BLaER1 (cell line): Measurements from ENCODE around the gene NGFR.
A peak's percentile ranks its signal among the peaks of the same experiment; 100 is the strongest.

Experiments used
- H3K27ac ChIP-seq: shearing (Covaris generic); formaldehyde crosslinking; 2 replicates; pipeline ENCODE4 v1.8.1; 2022
- H3K27me3 ChIP-seq: shearing (Covaris generic); formaldehyde crosslinking; 2 replicates; pipeline ENCODE4 v1.8.1; 2022
- H3K36me3 ChIP-seq: shearing (Covaris generic); formaldehyde crosslinking; 2 replicates; pipeline ENCODE4 v1.8.1; 2022
- H3K4me1 ChIP-seq: shearing (Covaris generic); formaldehyde crosslinking; 2 replicates; pipeline ENCODE4 v1.8.1; 2022
- H3K4me2 ChIP-seq: shearing (Covaris generic); formaldehyde crosslinking; 2 replicates; pipeline ENCODE4 v1.8.1; 2022
- H3K4me3 ChIP-seq: shearing (Covaris generic); formaldehyde crosslinking; 2 replicates; pipeline ENCODE4 v1.8.1; 2022
- H3K9ac ChIP-seq: shearing (Covaris generic); formaldehyde crosslinking; 2 replicates; pipeline ENCODE4 v1.8.1; 2022
- H3K9me3 ChIP-seq: shearing (Covaris generic); formaldehyde crosslinking; 2 replicates; pipeline ENCODE4 v1.8.1; 2022
- H4K20me1 ChIP-seq: shearing (Covaris generic); formaldehyde crosslinking; 2 replicates; pipeline ENCODE4 v1.8.1; 2022
- Cebpa-rat ChIP-seq: shearing (Covaris generic); IDR thresholded peaks from 2 replicates; pipeline ENCODE4 v1.8.1; 2022

Gene NGFR

DNA sequence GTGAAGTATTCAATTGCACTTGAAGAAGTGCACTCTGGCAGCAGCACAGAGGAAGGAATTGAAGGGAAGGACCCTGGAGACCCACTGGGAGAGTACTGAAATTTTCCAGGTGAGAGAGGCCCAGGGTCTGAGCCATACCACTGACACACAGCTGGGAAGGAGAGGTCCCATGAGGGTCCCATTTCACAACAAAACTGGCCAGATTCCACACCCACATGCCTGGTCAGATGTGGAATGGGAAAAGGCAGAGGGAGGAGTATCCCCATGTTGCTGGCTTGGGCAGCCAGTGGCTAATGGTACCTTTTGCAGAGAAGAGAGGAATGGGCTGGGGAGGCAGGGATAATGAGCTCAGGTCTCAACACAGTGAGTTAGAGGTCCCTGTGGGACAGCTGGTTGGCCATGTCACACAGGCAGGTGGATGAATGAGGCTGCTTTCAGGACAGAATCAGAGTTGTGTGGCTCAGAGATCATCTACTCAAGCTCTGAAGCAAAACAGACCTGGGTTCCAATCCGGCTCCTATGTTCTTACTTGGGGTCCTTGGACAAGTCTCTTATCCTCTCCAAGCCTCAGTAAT, 26.2 kb upstream of the NGFR start:
- H3K4me2 ChIP-seq, result no peak overlapping the region
- no peaks in the 10 kb centered on the region for H3K36me3 ChIP-seq
- no peak overlapping the region for H3K27ac ChIP-seq
- no peak for TF ChIP-seq Cebpa-rat
- H4K20me1 ChIP-seq, result no peaks in the 10 kb centered on the region
- H3K4me3 ChIP-seq, result no peak overlapping the region
- no peak overlapping the region for H3K9ac ChIP-seq
- peaks cover 4% of the 10 kb centered on the region for H3K9me3 ChIP-seq
- peaks cover 9% of the 10 kb centered on the region for H3K4me1 ChIP-seq
- no peaks in the 10 kb centered on the region for H3K27me3 ChIP-seq

DNA sequence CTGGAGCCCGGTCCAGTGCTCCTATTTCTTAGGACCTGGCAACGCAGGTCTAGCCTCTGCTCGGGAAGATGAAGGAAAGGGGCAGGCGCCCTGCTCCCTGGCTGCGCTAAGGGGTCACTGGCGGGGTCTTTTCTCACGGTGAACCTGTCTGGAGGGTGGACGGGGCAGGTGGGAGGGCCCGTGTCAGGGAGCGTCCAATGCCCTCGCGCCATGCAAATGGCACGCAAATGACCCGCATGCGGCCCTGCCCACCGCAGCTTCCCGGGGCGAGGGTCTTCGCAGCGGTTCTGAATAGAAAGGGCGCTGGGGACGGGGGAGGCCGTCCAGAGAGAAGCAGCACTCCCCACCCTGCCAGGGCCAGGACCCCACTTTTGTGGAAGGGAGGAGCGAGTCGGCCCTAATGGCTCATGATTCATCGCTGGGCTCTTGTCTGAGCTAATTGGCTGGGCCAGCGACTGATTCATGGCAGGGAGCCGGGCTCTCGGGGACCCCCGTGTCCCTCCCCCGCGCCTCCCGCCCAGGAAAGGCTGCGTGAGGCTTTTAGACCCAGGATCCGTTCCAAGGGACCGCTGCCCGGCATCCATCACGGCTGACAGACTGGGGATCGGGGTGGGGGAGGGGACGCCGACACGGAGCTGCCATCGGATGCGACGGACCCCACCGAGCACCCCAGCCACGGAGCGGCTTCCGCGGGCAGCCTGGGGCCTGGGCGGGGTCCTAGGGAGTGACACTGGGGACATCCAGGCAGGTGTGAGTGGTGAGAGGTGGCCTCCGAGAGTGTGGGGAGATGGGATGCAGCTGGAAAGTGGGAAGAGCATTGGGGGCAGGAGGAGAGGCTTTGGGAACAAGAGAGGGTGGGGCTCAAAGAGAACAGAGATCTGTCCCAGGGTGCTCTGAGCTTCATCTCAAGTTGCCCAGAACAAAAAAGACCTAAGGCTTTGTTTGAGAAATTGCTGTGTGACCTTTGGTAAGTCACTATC, 25.0 kb upstream of the NGFR start:
- no peak overlapping the region for H3K9ac ChIP-seq
- H3K4me1 ChIP-seq, result peaks cover 9% of the 10 kb centered on the region
- H3K36me3 ChIP-seq, result no peaks in the 10 kb centered on the region
- no peak overlapping the region for H3K4me3 ChIP-seq
- peaks cover 4% of the 10 kb centered on the region for H3K9me3 ChIP-seq
- no peaks in the 10 kb centered on the region for H3K27me3 ChIP-seq
- H3K27ac ChIP-seq, result no peak overlapping the region
- TF ChIP-seq Cebpa-rat, result no peak
- H4K20me1 ChIP-seq, result no peaks in the 10 kb centered on the region
- no peak overlapping the region for H3K4me2 ChIP-seq

DNA sequence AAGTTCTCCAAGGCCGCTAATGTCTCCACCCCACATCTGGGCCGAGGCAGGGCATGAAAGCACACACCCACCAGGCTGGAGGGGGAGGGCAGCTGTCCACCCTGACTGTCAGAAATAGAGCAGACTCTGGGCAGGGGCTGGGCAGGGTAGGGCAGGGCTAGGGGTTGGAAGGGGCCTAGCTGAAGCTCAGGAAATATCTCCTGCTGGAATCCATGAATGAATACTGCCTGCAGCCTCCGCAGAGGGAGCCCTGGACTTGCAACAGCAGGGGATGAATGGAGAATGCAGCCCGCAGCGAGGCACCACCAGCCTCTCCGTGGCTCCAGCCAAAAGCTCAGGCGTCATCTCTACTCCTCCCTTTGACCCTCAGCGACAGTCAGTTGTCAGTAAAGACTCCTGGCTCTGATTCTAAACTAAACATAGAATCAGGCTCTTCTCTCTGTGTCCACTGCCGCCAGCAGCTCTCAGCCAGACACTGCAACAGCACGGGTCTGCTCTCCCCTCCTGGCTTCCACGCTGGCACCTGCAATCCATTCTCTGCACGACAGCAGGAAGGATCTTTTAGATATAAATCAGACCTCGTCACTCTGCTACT, 23.9 kb upstream of the NGFR start:
- H3K27me3 ChIP-seq, result no peaks in the 10 kb centered on the region

DNA sequence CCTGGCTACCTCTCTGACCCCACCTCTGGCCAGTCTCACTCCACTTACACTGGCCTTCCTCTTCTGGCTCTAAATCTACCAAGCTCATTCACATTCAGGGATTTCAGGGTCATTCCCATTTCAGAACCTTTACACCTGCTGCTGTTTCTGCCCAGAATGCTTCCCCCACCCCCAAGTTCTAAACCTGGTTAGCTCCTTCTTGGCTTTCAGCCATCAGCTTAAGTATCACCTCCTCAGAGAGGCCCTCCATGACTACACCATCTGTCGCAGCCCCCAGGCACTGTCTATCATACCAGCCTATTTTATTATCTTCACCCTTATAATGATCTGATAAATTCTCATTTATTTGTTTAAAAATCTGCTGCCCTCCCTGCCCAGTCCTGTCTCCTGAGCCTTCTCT, 23.3 kb upstream of the NGFR start:
- Histone ChIP-seq H3K4me1 (peaks cover 9% of the 10 kb centered on the region), H3K4me2 (no peak overlapping the region), H3K27me3 (no peaks in the 10 kb centered on the region)

More for the DNA sequence above, 23.9 kb upstream of the NGFR start:
- Histone ChIP-seq H3K9me3 (peaks cover 12% of the 10 kb centered on the region), H3K9ac (no peak overlapping the region), H3K4me3 (no peak overlapping the region), H4K20me1 (no peaks in the 10 kb centered on the region), H3K36me3 (no peaks in the 10 kb centered on the region), H3K4me1 (peaks cover 9% of the 10 kb centered on the region), H3K27ac (no peak overlapping the region), H3K4me2 (no peak overlapping the region)
- no peak for TF ChIP-seq Cebpa-rat

DNA sequence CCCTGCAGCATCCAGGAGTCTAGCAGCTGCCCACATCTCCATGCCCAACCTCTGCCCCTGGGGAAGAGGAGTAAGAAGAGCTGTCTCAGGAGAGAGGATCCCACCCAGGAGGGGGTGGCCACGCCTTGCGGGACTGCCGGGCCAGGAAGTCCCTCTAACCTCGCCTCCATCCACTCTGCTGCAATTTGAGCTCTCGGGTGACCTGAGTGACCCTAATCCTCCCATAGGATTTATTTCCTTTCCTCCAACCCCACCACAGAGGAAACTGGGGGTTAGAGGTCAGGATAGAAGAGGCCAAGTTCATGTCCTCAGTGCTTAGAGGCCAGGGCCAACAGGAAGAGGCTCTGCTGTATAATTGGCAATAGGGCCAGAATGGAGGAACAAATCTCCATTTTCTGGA, 22.6 kb upstream of the NGFR start:
- TF ChIP-seq Cebpa-rat, result no peak
- peaks cover 9% of the 10 kb centered on the region for H3K4me1 ChIP-seq
- H4K20me1 ChIP-seq, result no peaks in the 10 kb centered on the region
- H3K27me3 ChIP-seq, result no peaks in the 10 kb centered on the region
- no peak overlapping the region for H3K4me3 ChIP-seq
- H3K9me3 ChIP-seq, result peaks cover 12% of the 10 kb centered on the region
- H3K4me2 ChIP-seq, result peak overlapping the region; percentile 33
- H3K36me3 ChIP-seq, result no peaks in the 10 kb centered on the region
- H3K27ac ChIP-seq, result no peak overlapping the region
- no peak overlapping the region for H3K9ac ChIP-seq

More for the DNA sequence above, 23.3 kb upstream of the NGFR start:
- H4K20me1 ChIP-seq, result no peaks in the 10 kb centered on the region
- H3K9me3 ChIP-seq, result peaks cover 12% of the 10 kb centered on the region
- H3K27ac ChIP-seq, result no peak overlapping the region
- TF ChIP-seq Cebpa-rat, result no peak
- H3K9ac ChIP-seq, result no peak overlapping the region
- H3K4me3 ChIP-seq, result no peak overlapping the region
- H3K36me3 ChIP-seq, result no peaks in the 10 kb centered on the region

DNA sequence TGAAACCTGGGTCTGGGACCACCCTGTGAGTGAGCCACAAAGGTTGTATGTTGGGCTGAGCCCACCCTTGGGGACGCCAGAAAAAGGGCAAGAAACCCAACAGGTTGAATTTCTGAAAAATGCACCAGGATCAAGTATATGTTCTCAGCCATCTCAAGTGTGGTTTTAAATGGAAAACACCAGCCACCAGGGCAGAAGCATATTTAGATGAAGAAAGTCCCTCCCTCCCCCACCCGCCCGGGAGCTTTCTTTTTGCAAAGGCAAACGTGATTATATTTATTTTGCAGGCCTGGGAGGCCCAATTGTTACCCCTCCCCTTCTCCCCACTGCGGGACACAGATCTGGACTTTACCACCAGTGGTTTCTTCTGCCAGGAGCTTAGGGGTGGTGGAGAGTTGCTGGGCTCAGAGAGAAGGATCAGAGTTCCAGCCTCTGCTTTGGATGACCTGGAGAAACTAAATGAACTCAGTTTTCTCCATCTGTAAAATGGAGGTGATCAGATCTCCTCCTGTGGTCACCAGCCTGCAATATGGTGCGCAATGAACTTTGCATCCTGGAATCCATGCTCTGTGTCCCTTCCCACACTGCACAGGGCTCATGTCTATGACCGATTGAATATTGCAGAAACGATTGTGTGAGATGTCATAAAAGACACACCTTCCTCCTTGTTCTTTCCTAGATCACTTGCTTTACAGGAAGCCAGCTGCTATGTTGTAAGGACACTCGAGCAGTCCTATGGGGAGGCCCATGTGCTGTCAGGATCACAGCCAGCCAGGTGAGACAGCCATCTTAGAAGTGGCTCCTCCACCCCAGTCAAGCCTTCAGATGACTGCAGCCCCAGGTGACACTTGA, 21.0 kb upstream of the NGFR start:
- no peak for TF ChIP-seq Cebpa-rat
- no peaks in the 10 kb centered on the region for H3K36me3 ChIP-seq
- no peak overlapping the region for H3K4me3 ChIP-seq
- H3K27ac ChIP-seq, result no peak overlapping the region
- H3K9me3 ChIP-seq, result peaks cover 12% of the 10 kb centered on the region
- no peak overlapping the region for H3K4me2 ChIP-seq
- H3K4me1 ChIP-seq, result peaks cover 9% of the 10 kb centered on the region
- no peaks in the 10 kb centered on the region for H4K20me1 ChIP-seq
- no peaks in the 10 kb centered on the region for H3K27me3 ChIP-seq
- no peak overlapping the region for H3K9ac ChIP-seq

DNA sequence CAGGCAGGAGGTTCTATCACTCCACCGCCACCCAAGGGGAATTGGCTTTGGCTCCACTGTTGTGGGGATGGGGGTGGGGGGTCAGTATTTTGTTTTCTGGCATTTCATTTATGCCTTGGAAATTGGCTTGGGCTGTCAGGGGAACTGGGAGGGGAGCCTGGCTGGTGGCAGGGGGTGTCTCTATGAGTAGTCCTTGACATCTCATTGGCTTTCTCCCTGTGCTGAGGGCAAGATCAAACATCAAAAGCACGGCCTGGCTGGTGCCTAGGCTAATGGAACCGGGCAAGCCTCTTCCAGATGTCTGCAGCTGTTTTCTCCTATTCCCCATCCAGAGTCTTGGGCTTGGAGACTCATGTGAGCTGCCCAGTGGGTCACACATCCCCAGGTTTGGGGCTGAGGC, 17.4 kb upstream of the NGFR start:
- H4K20me1 ChIP-seq, result no peaks in the 10 kb centered on the region
- no peaks in the 10 kb centered on the region for H3K36me3 ChIP-seq
- H3K27me3 ChIP-seq, result no peaks in the 10 kb centered on the region
- H3K4me1 ChIP-seq, result peaks cover 10% of the 10 kb centered on the region
- no peak overlapping the region for H3K4me2 ChIP-seq
- H3K4me3 ChIP-seq, result no peak overlapping the region
- no peak overlapping the region for H3K27ac ChIP-seq
- no peak overlapping the region for H3K9ac ChIP-seq
- no peak for TF ChIP-seq Cebpa-rat
- peaks cover 12% of the 10 kb centered on the region for H3K9me3 ChIP-seq

DNA sequence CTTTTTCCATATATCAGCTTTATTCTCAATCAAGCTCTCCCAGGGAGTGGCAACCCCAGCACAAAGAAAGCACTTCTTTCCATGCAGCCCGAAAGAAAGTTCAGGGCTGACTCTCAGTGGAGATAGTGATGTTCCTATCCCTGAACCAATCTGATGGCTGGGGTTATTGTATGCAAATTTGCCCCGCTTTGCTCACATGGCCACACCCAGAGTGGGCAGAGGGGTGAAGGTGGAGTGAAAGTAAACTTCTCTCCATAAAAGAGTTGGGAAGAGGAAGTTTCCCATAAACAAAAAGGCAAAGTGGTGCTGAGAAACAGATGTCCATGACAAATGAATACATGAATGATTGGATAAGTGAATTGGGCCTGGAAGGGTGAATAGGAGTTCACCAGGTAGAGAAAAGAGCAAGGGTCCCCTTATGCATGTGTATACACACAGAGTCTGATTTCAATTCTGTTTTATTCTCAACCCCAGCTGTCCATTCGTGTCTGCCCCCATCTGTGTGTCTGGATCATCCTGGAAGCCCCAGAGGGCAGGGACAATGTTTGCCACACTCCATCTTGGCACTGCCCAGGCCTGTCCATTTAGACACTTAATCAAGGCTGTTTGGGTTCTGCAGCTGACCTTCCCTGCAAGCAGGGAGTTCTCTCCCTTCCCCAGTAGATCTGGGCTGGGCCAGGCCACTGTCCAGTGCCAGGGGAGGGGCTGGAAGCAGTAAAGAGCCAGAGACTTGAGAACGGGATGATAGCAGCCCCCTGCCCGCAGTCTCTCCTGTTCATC, 14.1 kb upstream of the NGFR start:
- H4K20me1 ChIP-seq, result no peaks in the 10 kb centered on the region
- H3K4me2 ChIP-seq, result no peak overlapping the region
- TF ChIP-seq Cebpa-rat, result no peak
- H3K27me3 ChIP-seq, result no peaks in the 10 kb centered on the region
- H3K4me3 ChIP-seq, result no peak overlapping the region
- no peaks in the 10 kb centered on the region for H3K9me3 ChIP-seq
- peaks cover 22% of the 10 kb centered on the region for H3K4me1 ChIP-seq
- no peak overlapping the region for H3K27ac ChIP-seq
- no peak overlapping the region; the same call in 1 of the 2 replicates for H3K9ac ChIP-seq
- no peaks in the 10 kb centered on the region for H3K36me3 ChIP-seq
